Measurements from ENCODE around the gene DKK3. TPM values are rescaled to one million over a fixed set of nuclear protein-coding genes. Genes with fewer than 3 reads are reported as not detected.

The DKK3 gene
- total RNA-seq, 6 experiments from 2014 or later = 3.0 to 16.9 (median 5.5) TPM

GRCh38 chr11:11973361-11973800 lies 35.0 kb downstream of the DKK3 start:
- WGBS (ENCODE audit: insufficient coverage, low coverage, low lambda C conversion rate, missing lambda C conversion rate) = 34% methylated on average over 8 of the region's 8 CpGs
- intact Hi-C loops (cut with DNase I) = no loop called here
- TF ChIP-seq POLR2A (IDR thresholded peaks at IDR 0.05) = no peak
- TF ChIP-seq CTCF (IDR thresholded peaks at IDR 0.05) = no peak
- DNase-seq (peak; percentile 57 to 86 (median 74)), ATAC-seq (peak; percentile 49 to 69 (median 60))
- Histone ChIP-seq H3K36me3 (no peaks in the 10 kb centered on the region), H3K27me3 (no peaks in the 10 kb centered on the region), H3K27ac (peak overlapping the region; percentile 4 to 73 (median 33)), H3K4me3 (no peak overlapping the region), H3K4me1 (peaks cover 0 to 30% (median 15%) of the 10 kb centered on the region in 4 donors), H3K9me3 (no peaks in the 10 kb centered on the region)

- ATAC-seq = no peak
- DNase-seq = no peak
- no peaks in the 10 kb centered on the region for H3K36me3 ChIP-seq
- H3K4me3 ChIP-seq = no peak overlapping the region
- peak overlapping the region in 1 of 3 donors; percentile 73 for H3K27ac ChIP-seq
- no peak for TF ChIP-seq POLR2A (IDR thresholded peaks at IDR 0.05)
- TF ChIP-seq CTCF (IDR thresholded peaks at IDR 0.05) = no peak
- WGBS (ENCODE audit: insufficient coverage, low coverage, low lambda C conversion rate, missing lambda C conversion rate) = 66% methylated on average over 2 of the region's 3 CpGs
- H3K27me3 ChIP-seq = no peaks in the 10 kb centered on the region
- peaks cover 0 to 35% (median 15%) of the 10 kb centered on the region in 4 donors for H3K4me1 ChIP-seq
- no peaks in the 10 kb centered on the region for H3K9me3 ChIP-seq
- intact Hi-C loops (cut with DNase I) = no loop called here
These were observed 35.6 kb downstream of the DKK3 start for GRCh38 chr11:11972730-11973341.

GRCh38 chr11:11971906-11972547 lies 36.4 kb downstream of the DKK3 start:
- ATAC-seq (no peak), DNase-seq (no peak)
- WGBS (ENCODE audit: insufficient coverage, low coverage, low lambda C conversion rate, missing lambda C conversion rate) = 100% methylated on average over 1 of the region's 5 CpGs
- no peaks in the 10 kb centered on the region for H3K9me3 ChIP-seq
- no peak overlapping the region for H3K27ac ChIP-seq
- intact Hi-C loops (cut with DNase I) = no loop called here
- TF ChIP-seq POLR2A (IDR thresholded peaks at IDR 0.05) (no peak), CTCF (IDR thresholded peaks at IDR 0.05) (no peak)
- H3K4me1 ChIP-seq = peaks cover 0 to 37% (median 12%) of the 10 kb centered on the region in 4 donors
- no peaks in the 10 kb centered on the region for H3K36me3 ChIP-seq
- H3K4me3 ChIP-seq = no peak overlapping the region
- H3K27me3 ChIP-seq = no peaks in the 10 kb centered on the region

GRCh38 chr11:11970556-11970955 lies 37.9 kb downstream of the DKK3 start:
- TF ChIP-seq CTCF (IDR thresholded peaks at IDR 0.05) (no peak), POLR2A (IDR thresholded peaks at IDR 0.05) (no peak)
- H3K4me3 ChIP-seq = no peak overlapping the region
- H3K4me1 ChIP-seq = peaks cover 0 to 28% (median 4%) of the 10 kb centered on the region in 4 donors
- intact Hi-C loops (cut with DNase I) = no loop called here
- WGBS (ENCODE audit: insufficient coverage, low coverage, low lambda C conversion rate, missing lambda C conversion rate) = 100% methylated on average over 2 of the region's 2 CpGs
- no peaks in the 10 kb centered on the region for H3K27me3 ChIP-seq
- DNase-seq (no peak), ATAC-seq (peak in 1 of 4 donors; percentile 7)
- no peak overlapping the region for H3K27ac ChIP-seq
- H3K9me3 ChIP-seq = no peaks in the 10 kb centered on the region
- no peaks in the 10 kb centered on the region for H3K36me3 ChIP-seq

Data from right lobe of liver (tissue), 6 donors.